ENCODE results near the gene FNDC3B. TPM values are rescaled to one million over a fixed set of nuclear protein-coding genes. Genes with fewer than 3 reads are reported as not detected.

The FNDC3B gene
- total and polyA plus RNA-seq, 9 of the 15 experiments (the other 6 are each of a cell fraction or from before 2014, with no cell fraction given), result 7.0 to 35.8 (median 16.2) TPM

GRCh38 chr3:172332256-172333041 lies 293.1 kb downstream of the FNDC3B start (continued):
- no peak for TF ChIP-seq E2F1 (CRISPR knock-in tag; IDR thresholded peaks at IDR 0.05)
- no peak for TF ChIP-seq ZNF561 (CRISPR knock-in tag; conservative IDR thresholded peaks at IDR 0.05)
- TF ChIP-seq ZNF133 (CRISPR knock-in tag; IDR thresholded peaks at IDR 0.05), result no peak
- peak; percentile 37; the same call in 1 of the 2 replicates for TF ChIP-seq MYC (IDR thresholded peaks at IDR 0.05; ENCODE audit: low read depth, low read length)
- no peak for TF ChIP-seq MYC (CRISPR knock-in tag; IDR thresholded peaks at IDR 0.05; ENCODE audit: borderline replicate concordance, low read depth)
- TF ChIP-seq MYNN (IDR thresholded peaks at IDR 0.05), result no peak
- TF ChIP-seq MYNN (CRISPR knock-in tag; IDR thresholded peaks at IDR 0.05), result no peak
- TF ChIP-seq ZNF740 (CRISPR knock-in tag; IDR thresholded peaks at IDR 0.05), result no peak
- TF ChIP-seq ZNF740 (tag; IDR thresholded peaks at IDR 0.05), result no peak
- no peak for TF ChIP-seq ZNF263 (CRISPR knock-in tag; IDR thresholded peaks at IDR 0.05; ENCODE audit: borderline replicate concordance)
- no peak for TF ChIP-seq NR2F6 (CRISPR knock-in tag; IDR thresholded peaks at IDR 0.05)
- no peak for TF ChIP-seq CBFB (CRISPR knock-in tag; IDR thresholded peaks at IDR 0.05)
- TF ChIP-seq XRCC5 (IDR thresholded peaks at IDR 0.05; ENCODE audit: low read depth, low read length), result no peak
- TF ChIP-seq TEAD4 (IDR thresholded peaks at IDR 0.05; ENCODE audit: low read length), result peak; percentile 14; the same call in 1 of the 2 replicates
- TF ChIP-seq TEAD4 (CRISPR knock-in tag; IDR thresholded peaks at IDR 0.05; ENCODE audit: borderline replicate concordance), result no peak
- peak; percentile 40; the same call in 1 of the 2 replicates for TF ChIP-seq REST (IDR thresholded peaks at IDR 0.05; ENCODE audit: borderline replicate concordance)
- no peak for TF ChIP-seq REST (CRISPR knock-in tag; IDR thresholded peaks at IDR 0.05; ENCODE audit: low read depth)
- TF ChIP-seq ZNF282 (CRISPR knock-in tag; IDR thresholded peaks at IDR 0.05), result no peak
